DOHH2 (cell line): ENCODE results near the gene BTBD1.

Source experiments
- H3F3A ChIP-seq: fragments of 200-600 bp; sonication (generic), shearing (Covaris generic); 2 replicates; pipeline ENCODE4 v1.6.0; 2016; ENCODE audit warnings: antibody characterized with exemption, mild to moderate bottlenecking; ENCODE audit not compliant: control insufficient read depth, insufficient read depth
- H3K27ac ChIP-seq: fragments of 200-600 bp; sonication (generic); 2 replicates; pipeline ENCODE4 v1.5.1; 2014; ENCODE audit warnings: low read depth, mild to moderate bottlenecking, low read length, moderate library complexity
- H3K27me3 ChIP-seq: fragments of 200-600 bp; sonication (generic); 2 replicates; pipeline ENCODE4 v1.6.1; 2014; ENCODE audit warnings: mild to moderate bottlenecking, low read length, mixed read lengths; ENCODE audit not compliant: control insufficient read depth
- H3K36me3 ChIP-seq: fragments of 200-600 bp; sonication (generic); 2 replicates; pipeline ENCODE4 v1.6.1; 2014; ENCODE audit warnings: mild to moderate bottlenecking, low read length, moderate library complexity, mixed read lengths; ENCODE audit not compliant: control insufficient read depth
- H3K4me1 ChIP-seq: fragments of 200-600 bp; sonication (generic); 2 replicates; pipeline ENCODE4 v1.6.1; 2014; ENCODE audit warnings: mild to moderate bottlenecking, low read length, mixed read lengths; ENCODE audit not compliant: control insufficient read depth
- H3K4me2 ChIP-seq: fragments of 200-600 bp; sonication (generic); 2 replicates; pipeline ENCODE4 v1.6.0; 2014; ENCODE audit warnings: mild to moderate bottlenecking, low read length, moderate library complexity
- H3K4me3 ChIP-seq: fragments of 200-600 bp; sonication (generic); 2 replicates; pipeline ENCODE4 v1.5.1; 2014; ENCODE audit warnings: mild to moderate bottlenecking, low read length, mixed read lengths
- H3K79me2 ChIP-seq: fragments of 200-600 bp; sonication (generic); 2 replicates; pipeline ENCODE4 v1.6.1; 2014; ENCODE audit warnings: mild to moderate bottlenecking, low read length, mixed read lengths; ENCODE audit not compliant: control insufficient read depth
- H3K9me2 ChIP-seq: fragments of 200-600 bp; sonication (generic); replicated peaks from 2 replicates; pipeline ENCODE4 v1.6.1; 2014; ENCODE audit warnings: mild to moderate bottlenecking, low read length, mixed read lengths; ENCODE audit not compliant: control insufficient read depth
- H3K9me3 ChIP-seq: fragments of 200-600 bp; sonication (generic); 2 replicates; pipeline ENCODE4 v1.6.1; 2014; ENCODE audit warnings: antibody characterized with exemption, low read length, mixed read lengths; ENCODE audit not compliant: control insufficient read depth, insufficient read depth
- H4K20me1 ChIP-seq: fragments of 200-600 bp; sonication (generic); 2 replicates; pipeline ENCODE4 v1.6.0; 2014; ENCODE audit warnings: low read depth, mild to moderate bottlenecking, antibody characterized with exemption, low read length, moderate library complexity; ENCODE audit not compliant: control insufficient read depth, insufficient read depth
- EZH2phosphoT487 ChIP-seq: fragments of 200-600 bp; sonication (generic); IDR thresholded peaks from 2 replicates; pipeline ENCODE4 v1.6.1; 2017; ENCODE audit warnings: borderline replicate concordance, mild to moderate bottlenecking, antibody characterized with exemption, low read length, moderate library complexity, mixed read lengths
- TF ChIP-seq, protein P1 (sequence below): fragments of 200-600 bp; sonication (generic); IDR thresholded peaks from one replicate; pipeline ENCODE4 v1.5.1; 2014; ENCODE audit warnings: antibody characterized with exemption, mild to moderate bottlenecking, low read depth, low read length; ENCODE audit not compliant: poor library complexity, severe bottlenecking

BTBD1 gene

DNA sequence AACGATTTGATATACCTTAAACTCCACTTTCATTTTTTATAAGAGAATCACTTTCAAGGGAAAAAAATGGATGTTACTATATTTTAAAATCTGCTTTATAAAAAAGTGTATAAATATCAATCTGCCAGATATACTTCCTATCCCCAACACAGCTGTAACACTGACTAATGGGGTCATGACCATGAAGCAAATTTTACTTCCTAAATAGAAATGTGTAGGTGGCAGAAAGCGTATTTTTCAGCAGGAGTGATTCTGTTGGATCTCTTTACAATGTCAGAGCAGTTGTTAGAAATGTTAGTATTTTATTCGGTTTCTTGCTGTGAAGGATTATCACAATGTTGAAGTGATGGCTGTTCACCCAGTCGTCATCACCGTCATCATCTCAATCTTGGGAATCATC lies 50.1 kb downstream of the BTBD1 start:
- no peaks in the 10 kb centered on the region for H3K9me2 ChIP-seq
- no peaks in the 10 kb centered on the region for H3K9me3 ChIP-seq
- no peaks in the 10 kb centered on the region for H4K20me1 ChIP-seq
- H3K4me1 ChIP-seq = peaks cover 9% of the 10 kb centered on the region
- H3K27ac ChIP-seq = no peak overlapping the region
- H3K79me2 ChIP-seq = peaks cover 7% of the 10 kb centered on the region
- peaks cover 29% of the 10 kb centered on the region for H3F3A ChIP-seq
- H3K4me2 ChIP-seq = no peak overlapping the region
- H3K4me3 ChIP-seq = no peak overlapping the region
- TF ChIP-seq EZH2phosphoT487 = no peak
- TF ChIP-seq, protein P1, sequence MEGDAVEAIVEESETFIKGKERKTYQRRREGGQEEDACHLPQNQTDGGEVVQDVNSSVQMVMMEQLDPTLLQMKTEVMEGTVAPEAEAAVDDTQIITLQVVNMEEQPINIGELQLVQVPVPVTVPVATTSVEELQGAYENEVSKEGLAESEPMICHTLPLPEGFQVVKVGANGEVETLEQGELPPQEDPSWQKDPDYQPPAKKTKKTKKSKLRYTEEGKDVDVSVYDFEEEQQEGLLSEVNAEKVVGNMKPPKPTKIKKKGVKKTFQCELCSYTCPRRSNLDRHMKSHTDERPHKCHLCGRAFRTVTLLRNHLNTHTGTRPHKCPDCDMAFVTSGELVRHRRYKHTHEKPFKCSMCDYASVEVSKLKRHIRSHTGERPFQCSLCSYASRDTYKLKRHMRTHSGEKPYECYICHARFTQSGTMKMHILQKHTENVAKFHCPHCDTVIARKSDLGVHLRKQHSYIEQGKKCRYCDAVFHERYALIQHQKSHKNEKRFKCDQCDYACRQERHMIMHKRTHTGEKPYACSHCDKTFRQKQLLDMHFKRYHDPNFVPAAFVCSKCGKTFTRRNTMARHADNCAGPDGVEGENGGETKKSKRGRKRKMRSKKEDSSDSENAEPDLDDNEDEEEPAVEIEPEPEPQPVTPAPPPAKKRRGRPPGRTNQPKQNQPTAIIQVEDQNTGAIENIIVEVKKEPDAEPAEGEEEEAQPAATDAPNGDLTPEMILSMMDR = no peak
- no peaks in the 10 kb centered on the region for H3K27me3 ChIP-seq
- H3K36me3 ChIP-seq = peaks cover 44% of the 10 kb centered on the region

DNA sequence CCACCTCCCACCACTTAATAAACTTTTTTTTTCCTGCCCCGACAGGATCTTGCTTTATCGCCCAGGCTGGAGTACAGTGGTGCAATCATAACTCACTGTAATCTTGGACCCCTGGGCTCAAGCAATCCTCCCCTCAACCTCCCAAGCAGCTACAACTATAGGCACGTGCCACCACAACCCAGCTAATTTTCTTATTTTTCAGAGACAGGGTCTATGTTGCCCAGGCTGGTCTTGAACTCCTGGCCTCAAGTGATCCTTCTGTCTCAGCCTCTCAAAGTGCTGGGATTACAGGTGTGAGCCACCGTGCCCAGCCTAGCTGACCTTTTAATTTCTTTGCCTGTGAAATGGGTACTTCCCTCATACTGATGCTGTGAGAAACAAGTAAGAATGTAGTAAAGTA lies 51.7 kb downstream of the BTBD1 start:
- Histone ChIP-seq H3K36me3 (peaks cover 37% of the 10 kb centered on the region), H3K4me2 (no peak overlapping the region), H3K4me1 (peaks cover 16% of the 10 kb centered on the region), H3K79me2 (peaks cover 20% of the 10 kb centered on the region), H3F3A (peaks cover 24% of the 10 kb centered on the region), H3K9me3 (no peaks in the 10 kb centered on the region), H4K20me1 (peaks cover 4% of the 10 kb centered on the region; the same call in 1 of the 2 replicates), H3K27me3 (no peaks in the 10 kb centered on the region), H3K27ac (no peak overlapping the region), H3K4me3 (no peak overlapping the region), H3K9me2 (no peaks in the 10 kb centered on the region)
- TF ChIP-seq, protein P1 = no peak
- TF ChIP-seq EZH2phosphoT487 = no peak

DNA sequence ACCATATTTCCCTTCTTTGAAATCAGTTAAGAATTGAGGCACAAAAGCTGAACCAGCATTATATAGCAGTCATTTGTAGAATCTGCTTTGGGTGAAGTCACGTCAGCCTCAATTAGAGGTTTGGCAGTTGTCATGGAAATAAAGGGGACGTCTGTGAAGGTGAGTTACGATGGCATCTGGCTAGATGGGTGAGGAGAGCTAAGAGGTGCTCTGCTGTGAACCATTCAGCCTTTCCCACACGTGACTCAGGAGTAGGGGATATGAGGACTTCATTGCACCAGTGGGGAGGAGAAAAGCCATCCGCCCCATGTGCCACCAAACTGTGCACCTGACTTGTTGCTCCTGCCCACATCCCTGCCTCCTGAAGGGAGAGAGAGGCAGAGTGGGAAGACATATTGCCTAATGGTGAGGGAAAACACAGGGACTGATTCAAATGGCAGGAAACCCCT lies 52.8 kb downstream of the BTBD1 start:
- Histone ChIP-seq H3F3A (peaks cover 23% of the 10 kb centered on the region), H3K4me2 (0 out of 2 replicates have a peak overlapping the region, but pooled peaks have one; percentile 17), H3K79me2 (peaks cover 31% of the 10 kb centered on the region), H3K36me3 (peaks cover 40% of the 10 kb centered on the region), H3K27me3 (no peaks in the 10 kb centered on the region), H3K4me3 (no peak overlapping the region), H3K4me1 (peaks cover 23% of the 10 kb centered on the region), H3K27ac (no peak overlapping the region), H3K9me3 (no peaks in the 10 kb centered on the region), H3K9me2 (no peaks in the 10 kb centered on the region), H4K20me1 (peaks cover 8% of the 10 kb centered on the region; the same call in 1 of the 2 replicates)
- no peak for TF ChIP-seq EZH2phosphoT487
- TF ChIP-seq, protein P1 = no peak
